GM19468 (cell line): Measurements from ENCODE around the gene RPS6KA1.
"Not testable (repeated sequence)": the region's sequence is repeated elsewhere in the genome, so short reads cannot be mapped to it uniquely, and the experiment has no call there.

Experiments used
- ATAC-seq: cut with Tn5 transposase; IDR thresholded peaks from one replicate; pipeline ENCODE4 v1.9.1; 2021; ENCODE audit warnings: mild to moderate bottlenecking, moderate library complexity, moderate number of reproducible peaks; ENCODE audit not compliant: unreplicated experiment; ENCODE audit errors: extremely low read depth

Gene RPS6KA1

GRCh38 chr1:26584588-26584987 lies 55.0 kb downstream of the RPS6KA1 start:
- not testable (repeated sequence) for ATAC-seq

GRCh38 chr1:26585471-26585870 lies 55.9 kb downstream of the RPS6KA1 start:
- ATAC-seq: no peak

- ATAC-seq: no peak
Observed at GRCh38 chr1:26593385-26593784, 63.8 kb downstream of the RPS6KA1 start.

GRCh38 chr1:26594593-26594992 lies 65.0 kb downstream of the RPS6KA1 start:
- ATAC-seq: not testable (repeated sequence)

GRCh38 chr1:26597629-26598039 lies 68.1 kb downstream of the RPS6KA1 start:
- ATAC-seq: no peak

- no peak for ATAC-seq
Observed at GRCh38 chr1:26598890-26599289, 69.3 kb downstream of the RPS6KA1 start.

- ATAC-seq: no peak
Observed at GRCh38 chr1:26602378-26602959, 72.9 kb downstream of the RPS6KA1 start.

- ATAC-seq: no peak
Observed at GRCh38 chr1:26603856-26604255, 74.3 kb downstream of the RPS6KA1 start.

GRCh38 chr1:26607186-26607585 lies 77.6 kb downstream of the RPS6KA1 start:
- ATAC-seq: no peak

GRCh38 chr1:26608895-26609294 lies 79.3 kb downstream of the RPS6KA1 start:
- no peak for ATAC-seq

- ATAC-seq: no peak
Observed at GRCh38 chr1:26610781-26611180, 81.2 kb downstream of the RPS6KA1 start.

- not testable (repeated sequence) for ATAC-seq
Observed at GRCh38 chr1:26612627-26613026, 83.1 kb downstream of the RPS6KA1 start.

- no peak for ATAC-seq
Observed at GRCh38 chr1:26614655-26615411, 85.3 kb downstream of the RPS6KA1 start.

GRCh38 chr1:26616881-26617280 lies 87.3 kb downstream of the RPS6KA1 start:
- ATAC-seq: no peak

- ATAC-seq: no peak
Observed at GRCh38 chr1:26618561-26618960, 89.0 kb downstream of the RPS6KA1 start.
